Measurements from ENCODE around the gene KNDC1.

KNDC1 gene

DNA sequence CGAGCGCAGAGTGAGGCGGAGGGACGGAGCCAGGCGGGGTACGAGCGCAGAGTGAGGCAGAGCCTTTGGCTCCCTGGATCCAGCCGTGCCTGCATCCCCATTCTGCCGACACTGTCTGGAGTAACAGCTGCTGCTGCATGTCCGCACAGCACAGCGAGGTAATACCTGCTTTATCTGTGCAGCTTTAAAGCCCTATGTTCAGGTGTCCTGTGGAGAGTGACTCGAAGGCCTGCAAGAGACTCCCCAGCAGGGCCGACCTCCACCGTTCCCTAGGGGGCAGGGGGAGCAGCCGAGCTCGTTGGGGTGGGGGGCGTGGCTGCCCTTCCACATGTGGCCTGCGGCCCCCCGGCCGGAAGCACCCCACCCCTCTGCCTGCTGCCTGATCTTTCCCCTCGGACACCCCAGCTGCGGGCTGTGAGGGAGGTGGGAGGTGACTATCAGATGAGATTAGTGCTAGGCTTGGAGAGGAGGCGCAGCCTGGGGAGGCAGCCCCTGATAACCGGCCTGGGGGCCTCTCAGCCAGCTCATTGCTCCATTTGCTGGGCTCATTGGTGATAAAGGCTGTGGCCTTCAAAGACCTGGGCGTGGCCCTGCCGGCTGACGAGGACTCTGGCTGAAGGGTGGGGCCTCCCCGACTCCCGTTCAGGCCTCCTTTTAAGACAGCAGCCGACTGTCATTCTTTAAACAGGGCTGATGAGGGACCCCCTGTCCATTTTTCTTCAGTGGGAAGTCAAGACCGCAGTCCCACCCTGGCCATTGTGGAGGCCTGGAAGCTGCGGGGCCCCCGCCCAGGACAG is 85.6 kb downstream of the KNDC1 start:
- H3K27ac Mint-ChIP-seq: peak overlapping the region; percentile 62
- no peaks in the 10 kb centered on the region for H3K9me3 Mint-ChIP-seq
- no peaks in the 10 kb centered on the region for H3K36me3 Mint-ChIP-seq
- ATAC-seq (ENCODE audit: low read depth) (no peak), DNase-seq (ENCODE audit: low spot score in 2 of 2) (no peak)
- H3K4me1 Mint-ChIP-seq: peaks cover 31% of the 10 kb centered on the region
- H3K27me3 Mint-ChIP-seq: peaks cover 21% of the 10 kb centered on the region
- H3K4me3 Mint-ChIP-seq: no peak overlapping the region

GRCh38 chr10:133246236-133246626 is 86.2 kb downstream of the KNDC1 start:
- no peak for DNase-seq (ENCODE audit: low spot score in 2 of 2)
- Mint-ChIP-seq H3K4me1 (peaks cover 27% of the 10 kb centered on the region), H3K36me3 (no peaks in the 10 kb centered on the region), H3K4me3 (no peak overlapping the region), H3K27ac (no peak overlapping the region), H3K9me3 (no peaks in the 10 kb centered on the region), H3K27me3 (peaks cover 21% of the 10 kb centered on the region)
- no peak for ATAC-seq (ENCODE audit: low read depth)

GRCh38 chr10:133247681-133248333 is 87.8 kb downstream of the KNDC1 start:
- Mint-ChIP-seq H3K4me3 (no peak overlapping the region), H3K4me1 (peaks cover 16% of the 10 kb centered on the region), H3K36me3 (no peaks in the 10 kb centered on the region), H3K27me3 (peaks cover 20% of the 10 kb centered on the region), H3K9me3 (no peaks in the 10 kb centered on the region), H3K27ac (no peak overlapping the region)
- ATAC-seq (ENCODE audit: low read depth) (no peak), DNase-seq (ENCODE audit: low spot score in 2 of 2) (no peak)

GRCh38 chr10:133248334-133248715 is 88.3 kb downstream of the KNDC1 start:
- H3K36me3 Mint-ChIP-seq: no peaks in the 10 kb centered on the region
- no peak overlapping the region for H3K4me3 Mint-ChIP-seq
- H3K4me1 Mint-ChIP-seq: peaks cover 12% of the 10 kb centered on the region
- DNase-seq (ENCODE audit: low spot score in 2 of 2): no peak
- ATAC-seq (ENCODE audit: low read depth): no peak
- no peak overlapping the region for H3K27ac Mint-ChIP-seq
- no peaks in the 10 kb centered on the region for H3K9me3 Mint-ChIP-seq
- peaks cover 17% of the 10 kb centered on the region for H3K27me3 Mint-ChIP-seq

GRCh38 chr10:133249094-133249780 is 89.2 kb downstream of the KNDC1 start:
- DNase-seq (ENCODE audit: low spot score in 2 of 2) (no peak), ATAC-seq (ENCODE audit: low read depth) (peak; percentile 39)
- H3K36me3 Mint-ChIP-seq: no peaks in the 10 kb centered on the region
- H3K9me3 Mint-ChIP-seq: no peaks in the 10 kb centered on the region
- H3K27me3 Mint-ChIP-seq: peaks cover 17% of the 10 kb centered on the region
- H3K4me1 Mint-ChIP-seq: peaks cover 12% of the 10 kb centered on the region
- no peak overlapping the region for H3K4me3 Mint-ChIP-seq
- H3K27ac Mint-ChIP-seq: no peak overlapping the region

GRCh38 chr10:133249975-133250754 is 90.1 kb downstream of the KNDC1 start:
- no peak overlapping the region for H3K4me3 Mint-ChIP-seq
- no peak for DNase-seq (ENCODE audit: low spot score in 2 of 2)
- peaks cover 16% of the 10 kb centered on the region for H3K4me1 Mint-ChIP-seq
- no peaks in the 10 kb centered on the region for H3K36me3 Mint-ChIP-seq
- no peak overlapping the region for H3K27ac Mint-ChIP-seq
- H3K27me3 Mint-ChIP-seq: peaks cover 18% of the 10 kb centered on the region
- ATAC-seq (ENCODE audit: low read depth): no peak
- no peaks in the 10 kb centered on the region for H3K9me3 Mint-ChIP-seq

DNA sequence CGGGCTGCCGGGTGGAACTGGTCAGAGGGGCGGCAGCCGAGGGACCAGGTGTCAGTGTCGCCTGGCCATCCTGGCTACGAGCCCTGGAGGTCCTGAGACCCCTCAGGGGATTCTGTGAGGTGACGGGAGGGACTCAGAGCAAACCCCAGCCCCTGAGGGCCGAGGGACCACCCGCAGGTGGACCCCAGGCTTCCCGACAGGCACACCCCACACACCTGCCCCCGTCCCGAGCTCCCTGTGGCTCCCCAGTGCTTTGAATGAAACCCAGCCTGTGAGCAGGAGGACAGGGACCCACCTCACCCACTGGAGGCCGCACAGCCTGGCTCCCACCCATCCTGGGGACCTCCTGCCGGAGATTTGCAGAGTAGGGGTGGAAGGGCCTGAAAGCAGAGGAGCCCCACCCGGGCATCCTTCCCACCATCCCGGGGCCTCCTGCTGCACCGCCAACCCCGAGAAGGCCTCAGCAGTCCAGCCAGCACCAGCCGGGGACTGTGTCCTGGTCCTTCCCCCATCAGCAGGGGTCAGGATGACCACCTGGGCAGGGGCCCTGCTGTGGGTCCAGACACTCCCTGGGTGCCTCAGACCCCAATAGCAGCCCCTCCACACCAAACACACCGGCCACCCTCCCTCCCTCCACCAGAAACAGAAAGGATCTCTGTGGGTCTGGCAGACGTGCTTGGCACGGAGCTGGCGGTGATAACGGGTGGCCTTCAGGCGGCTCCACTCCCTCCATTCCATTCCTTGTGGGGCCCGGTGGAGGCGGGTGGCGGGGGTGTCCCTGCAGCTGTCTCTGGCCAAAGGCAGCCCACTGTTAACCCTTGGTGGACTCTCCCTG is 91.6 kb downstream of the KNDC1 start:
- Mint-ChIP-seq H3K4me3 (no peak overlapping the region), H3K27ac (no peak overlapping the region), H3K4me1 (peaks cover 16% of the 10 kb centered on the region), H3K27me3 (peaks cover 17% of the 10 kb centered on the region), H3K9me3 (no peaks in the 10 kb centered on the region), H3K36me3 (no peaks in the 10 kb centered on the region)
- no peak for DNase-seq (ENCODE audit: low spot score in 2 of 2)
- ATAC-seq (ENCODE audit: low read depth): no peak

GRCh38 chr10:133252223-133252552 is 92.2 kb downstream of the KNDC1 start:
- Mint-ChIP-seq H3K36me3 (no peaks in the 10 kb centered on the region), H3K9me3 (no peaks in the 10 kb centered on the region), H3K27me3 (peaks cover 14% of the 10 kb centered on the region), H3K4me3 (no peak overlapping the region), H3K4me1 (peaks cover 13% of the 10 kb centered on the region), H3K27ac (no peak overlapping the region)
- no peak for DNase-seq (ENCODE audit: low spot score in 2 of 2)
- ATAC-seq (ENCODE audit: low read depth): no peak

DNA sequence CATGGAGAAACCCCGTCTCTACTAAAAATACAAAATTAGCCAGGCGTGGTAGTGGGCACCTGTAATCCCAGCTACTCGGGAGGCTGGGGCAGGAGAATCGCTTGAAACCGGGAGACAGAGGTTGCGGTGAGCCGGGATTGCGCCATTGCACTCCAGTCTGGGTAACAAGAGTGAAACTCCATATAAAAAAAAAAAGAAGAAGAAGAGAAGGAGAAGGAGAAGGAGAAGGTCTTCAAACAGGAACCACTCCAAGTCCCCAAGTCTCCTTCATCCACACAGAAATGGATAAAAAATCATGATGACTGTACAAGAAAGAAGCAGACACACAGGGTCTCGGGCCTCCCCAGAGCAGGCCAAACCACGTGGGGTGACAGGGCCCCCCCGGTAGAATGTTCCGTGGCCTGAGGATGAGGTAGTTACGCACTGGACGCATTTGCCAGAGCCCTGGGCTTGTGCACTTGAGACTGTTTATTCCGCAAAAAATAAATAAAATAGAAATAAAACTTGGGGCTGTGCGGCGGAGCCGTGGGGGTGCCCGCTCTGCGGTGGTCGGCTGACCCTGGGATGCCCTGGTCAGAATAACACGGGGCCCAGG is 93.4 kb downstream of the KNDC1 start:
- no peaks in the 10 kb centered on the region for H3K36me3 Mint-ChIP-seq
- ATAC-seq (ENCODE audit: low read depth) (no peak), DNase-seq (ENCODE audit: low spot score in 2 of 2) (no peak)
- H3K4me3 Mint-ChIP-seq: no peak overlapping the region
- H3K9me3 Mint-ChIP-seq: no peaks in the 10 kb centered on the region
- peaks cover 13% of the 10 kb centered on the region for H3K27me3 Mint-ChIP-seq
- H3K27ac Mint-ChIP-seq: no peak overlapping the region
- H3K4me1 Mint-ChIP-seq: peaks cover 16% of the 10 kb centered on the region

- ATAC-seq (ENCODE audit: low read depth): no peak
- Mint-ChIP-seq H3K4me3 (no peak overlapping the region), H3K4me1 (peaks cover 18% of the 10 kb centered on the region), H3K36me3 (no peaks in the 10 kb centered on the region), H3K27me3 (peaks cover 10% of the 10 kb centered on the region), H3K27ac (no peak overlapping the region), H3K9me3 (no peaks in the 10 kb centered on the region)
- no peak for DNase-seq (ENCODE audit: low spot score in 2 of 2)
Measured at GRCh38 chr10:133254421-133255120, 94.6 kb downstream of the KNDC1 start.

GRCh38 chr10:133255323-133255722 is 95.3 kb downstream of the KNDC1 start:
- Mint-ChIP-seq H3K4me1 (peaks cover 20% of the 10 kb centered on the region), H3K27me3 (peaks cover 5% of the 10 kb centered on the region)

GRCh38 chr10:133257489-133258065 is 97.6 kb downstream of the KNDC1 start:
- Mint-ChIP-seq H3K9me3 (no peaks in the 10 kb centered on the region), H3K4me1 (peaks cover 27% of the 10 kb centered on the region), H3K27ac (peak overlapping the region; percentile 56), H3K27me3 (peaks cover 2% of the 10 kb centered on the region), H3K4me3 (peak overlapping the region; percentile 62), H3K36me3 (no peaks in the 10 kb centered on the region)
- ATAC-seq (ENCODE audit: low read depth) (peak; percentile 21), DNase-seq (ENCODE audit: low spot score in 2 of 2) (no peak)

More at GRCh38 chr10:133255323-133255722, 95.3 kb downstream of the KNDC1 start:
- Mint-ChIP-seq H3K27ac (no peak overlapping the region), H3K9me3 (no peaks in the 10 kb centered on the region), H3K36me3 (no peaks in the 10 kb centered on the region), H3K4me3 (no peak overlapping the region)
- no peak for ATAC-seq (ENCODE audit: low read depth)
- DNase-seq (ENCODE audit: low spot score in 2 of 2): no peak

Measured in memory B cell (primary cell).